ENCODE data around the gene CORO2B.

CORO2B gene

GRCh38 chr15:68556139-68556990 lies 22.4 kb upstream of the CORO2B start:
- H3K9me3 ChIP-seq (ENCODE audit: insufficient read depth, low read depth, low read length): no peaks in the 10 kb centered on the region
- peaks cover 5% of the 10 kb centered on the region; the same call in 1 of the 2 replicates for H3K4me1 ChIP-seq (ENCODE audit: insufficient read depth, low read length)
- H3K27ac ChIP-seq (ENCODE audit: low read length): no peak overlapping the region
- no peaks in the 10 kb centered on the region for H3K36me3 ChIP-seq (ENCODE audit: insufficient read depth, low read depth, low read length)
- H3K27me3 ChIP-seq (ENCODE audit: insufficient read depth, low read length): peaks cover 24% of the 10 kb centered on the region
- no peak overlapping the region for H3K9ac ChIP-seq (ENCODE audit: low read depth, low read length)
- no peak overlapping the region for H3K4me3 ChIP-seq (ENCODE audit: low read length)

GRCh38 chr15:68557469-68558317 lies 21.1 kb upstream of the CORO2B start:
- H3K27ac ChIP-seq (ENCODE audit: low read length): no peak overlapping the region
- no peak overlapping the region for H3K9ac ChIP-seq (ENCODE audit: low read depth, low read length)
- no peak overlapping the region for H3K4me3 ChIP-seq (ENCODE audit: low read length)
- no peaks in the 10 kb centered on the region for H3K36me3 ChIP-seq (ENCODE audit: insufficient read depth, low read depth, low read length)
- H3K4me1 ChIP-seq (ENCODE audit: insufficient read depth, low read length): peaks cover 5% of the 10 kb centered on the region; the same call in 1 of the 2 replicates
- H3K9me3 ChIP-seq (ENCODE audit: insufficient read depth, low read depth, low read length): no peaks in the 10 kb centered on the region
- H3K27me3 ChIP-seq (ENCODE audit: insufficient read depth, low read length): peaks cover 24% of the 10 kb centered on the region

DNA sequence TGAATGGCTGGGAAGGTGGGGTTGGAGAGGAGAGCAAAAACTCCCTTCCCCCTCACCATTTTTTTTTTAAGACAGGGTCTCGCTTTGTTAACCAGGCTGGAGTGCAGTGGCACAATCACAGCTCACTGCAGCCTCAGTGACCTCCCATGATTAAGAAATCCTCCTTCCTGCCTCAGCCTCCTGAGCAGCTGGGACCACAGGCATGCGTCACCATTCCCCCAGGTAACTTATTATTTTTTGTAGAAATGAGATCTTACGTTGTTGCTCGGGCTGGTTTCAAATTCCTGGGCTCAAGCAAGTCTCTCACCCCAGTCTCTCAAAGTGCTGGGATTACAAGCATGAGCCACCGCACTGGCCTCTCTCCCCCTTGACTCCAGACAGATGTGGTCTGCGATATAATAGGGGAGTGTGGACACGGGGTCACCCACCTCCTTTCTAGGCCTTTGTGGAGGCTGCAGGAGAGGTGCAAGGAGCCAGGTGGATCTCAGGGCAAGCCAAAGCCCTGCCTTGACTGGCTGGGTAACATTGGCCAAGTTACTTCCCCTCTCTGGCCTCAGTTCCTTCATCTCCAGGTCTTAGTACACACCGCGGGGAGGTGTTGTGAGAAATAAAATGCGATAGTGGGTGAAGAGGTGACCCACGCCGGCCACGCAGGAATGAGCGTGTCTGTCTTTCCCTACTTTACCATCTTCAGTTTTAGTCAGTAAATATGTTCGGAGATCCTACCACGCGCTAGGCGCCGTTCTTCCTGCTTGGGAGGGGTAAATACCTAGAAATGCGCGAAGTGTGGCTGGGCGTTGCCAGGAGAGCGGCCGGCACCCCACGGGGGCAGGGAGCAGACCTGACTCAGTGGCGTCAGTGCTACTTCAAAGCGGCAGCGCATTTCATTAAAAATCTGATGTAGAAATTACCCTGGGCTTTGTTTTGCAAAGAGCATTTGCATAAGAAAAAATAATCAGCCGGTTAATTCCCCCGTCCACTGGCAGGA lies 20.2 kb upstream of the CORO2B start:
- Histone ChIP-seq H3K4me1 (ENCODE audit: insufficient read depth, low read length) (peaks cover 5% of the 10 kb centered on the region; the same call in 1 of the 2 replicates), H3K27ac (ENCODE audit: low read length) (no peak overlapping the region), H3K9ac (ENCODE audit: low read depth, low read length) (peak overlapping the region; percentile 64; the same call in 1 of the 2 replicates), H3K27me3 (ENCODE audit: insufficient read depth, low read length) (peaks cover 24% of the 10 kb centered on the region), H3K4me3 (ENCODE audit: low read length) (peak overlapping the region; percentile 75), H3K9me3 (ENCODE audit: insufficient read depth, low read depth, low read length) (no peaks in the 10 kb centered on the region), H3K36me3 (ENCODE audit: insufficient read depth, low read depth, low read length) (no peaks in the 10 kb centered on the region)

DNA sequence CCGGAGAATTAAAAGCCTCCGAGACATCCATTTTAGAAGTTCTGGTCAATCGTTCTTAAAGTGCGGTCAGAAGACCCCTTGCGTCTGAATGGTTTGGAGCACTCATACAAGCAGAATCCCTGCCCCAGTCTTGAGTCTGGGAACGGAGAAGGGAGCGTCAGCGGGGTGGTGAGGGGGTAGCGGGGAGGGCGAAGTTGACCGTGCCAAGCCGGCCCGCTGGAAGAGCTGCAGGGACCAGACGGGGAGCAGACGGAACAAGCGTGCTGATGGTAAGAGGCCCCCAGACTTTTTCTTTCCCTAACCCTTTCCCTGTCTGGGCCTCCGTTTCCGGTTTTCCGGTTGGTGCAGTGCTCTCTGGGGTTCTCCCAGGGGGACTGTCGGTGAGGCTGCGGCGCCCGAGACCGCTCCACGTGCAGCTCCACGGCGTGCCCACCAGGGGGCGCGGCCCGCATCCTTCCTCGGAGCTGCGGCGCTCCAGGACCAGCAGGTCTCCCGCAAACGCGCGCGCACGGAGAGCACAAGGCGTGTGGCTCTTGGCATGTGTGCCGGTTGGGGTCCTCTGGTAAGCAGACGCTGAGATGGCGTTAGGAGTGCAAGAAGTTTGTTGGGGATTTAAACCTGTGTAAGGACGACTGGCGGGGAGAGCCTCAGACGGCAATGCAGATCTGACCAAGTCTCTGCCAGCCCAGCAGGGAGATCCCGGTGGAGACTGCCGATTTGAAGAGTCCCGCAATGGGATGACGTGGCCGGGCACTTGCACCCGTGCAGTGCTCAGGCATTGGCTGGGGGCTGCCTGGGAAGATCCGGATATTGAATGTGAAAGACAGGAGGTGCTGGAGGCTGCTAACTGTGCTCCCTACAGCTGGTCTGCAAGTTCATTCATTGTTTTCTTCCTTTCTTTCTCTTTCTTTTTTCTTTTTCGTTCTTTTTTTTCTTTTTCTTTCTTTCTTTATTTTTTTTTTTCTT lies 19.2 kb upstream of the CORO2B start:
- Histone ChIP-seq H3K9ac (ENCODE audit: low read depth, low read length) (peak overlapping the region; percentile 64; the same call in 1 of the 2 replicates), H3K27ac (ENCODE audit: low read length) (no peak overlapping the region), H3K9me3 (ENCODE audit: insufficient read depth, low read depth, low read length) (no peaks in the 10 kb centered on the region), H3K36me3 (ENCODE audit: insufficient read depth, low read depth, low read length) (no peaks in the 10 kb centered on the region), H3K4me3 (ENCODE audit: low read length) (peak overlapping the region; percentile 75), H3K27me3 (ENCODE audit: insufficient read depth, low read length) (peaks cover 24% of the 10 kb centered on the region), H3K4me1 (ENCODE audit: insufficient read depth, low read length) (peaks cover 5% of the 10 kb centered on the region; the same call in 1 of the 2 replicates)

DNA sequence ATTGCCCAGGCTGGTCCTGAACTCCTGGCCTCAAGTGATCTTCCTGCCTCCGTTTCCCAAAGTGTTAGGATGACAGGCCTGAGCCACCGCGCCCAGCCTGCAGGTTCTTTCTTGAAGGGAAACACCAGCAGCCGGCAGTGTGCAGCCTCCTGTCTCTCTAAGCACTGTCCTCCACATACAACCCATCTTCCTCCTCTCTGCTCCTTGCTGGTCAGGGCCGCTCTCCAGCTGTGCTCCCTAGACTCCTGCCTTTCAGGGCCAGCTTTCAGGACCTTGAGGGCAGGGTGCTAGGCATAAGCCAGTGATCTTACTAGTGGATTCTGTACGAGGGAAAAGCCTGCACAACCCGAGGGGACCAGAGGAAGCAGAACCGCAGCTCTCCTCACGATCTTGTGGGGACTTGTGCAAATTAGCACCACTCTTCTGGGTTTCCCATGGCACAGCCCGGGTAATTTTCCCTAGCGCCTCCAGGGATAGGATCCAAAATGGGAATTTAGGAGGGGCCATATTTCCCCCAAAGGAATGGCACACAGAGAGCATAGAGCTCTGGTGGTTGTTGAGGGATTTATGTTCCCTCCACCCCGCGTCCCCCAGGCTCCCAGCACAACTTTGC lies 18.2 kb upstream of the CORO2B start:
- Histone ChIP-seq H3K36me3 (ENCODE audit: insufficient read depth, low read depth, low read length) (no peaks in the 10 kb centered on the region), H3K27ac (ENCODE audit: low read length) (no peak overlapping the region), H3K9me3 (ENCODE audit: insufficient read depth, low read depth, low read length) (no peaks in the 10 kb centered on the region), H3K9ac (ENCODE audit: low read depth, low read length) (no peak overlapping the region), H3K27me3 (ENCODE audit: insufficient read depth, low read length) (peaks cover 24% of the 10 kb centered on the region), H3K4me3 (ENCODE audit: low read length) (no peak overlapping the region), H3K4me1 (ENCODE audit: insufficient read depth, low read length) (peaks cover 5% of the 10 kb centered on the region; the same call in 1 of the 2 replicates)

DNA sequence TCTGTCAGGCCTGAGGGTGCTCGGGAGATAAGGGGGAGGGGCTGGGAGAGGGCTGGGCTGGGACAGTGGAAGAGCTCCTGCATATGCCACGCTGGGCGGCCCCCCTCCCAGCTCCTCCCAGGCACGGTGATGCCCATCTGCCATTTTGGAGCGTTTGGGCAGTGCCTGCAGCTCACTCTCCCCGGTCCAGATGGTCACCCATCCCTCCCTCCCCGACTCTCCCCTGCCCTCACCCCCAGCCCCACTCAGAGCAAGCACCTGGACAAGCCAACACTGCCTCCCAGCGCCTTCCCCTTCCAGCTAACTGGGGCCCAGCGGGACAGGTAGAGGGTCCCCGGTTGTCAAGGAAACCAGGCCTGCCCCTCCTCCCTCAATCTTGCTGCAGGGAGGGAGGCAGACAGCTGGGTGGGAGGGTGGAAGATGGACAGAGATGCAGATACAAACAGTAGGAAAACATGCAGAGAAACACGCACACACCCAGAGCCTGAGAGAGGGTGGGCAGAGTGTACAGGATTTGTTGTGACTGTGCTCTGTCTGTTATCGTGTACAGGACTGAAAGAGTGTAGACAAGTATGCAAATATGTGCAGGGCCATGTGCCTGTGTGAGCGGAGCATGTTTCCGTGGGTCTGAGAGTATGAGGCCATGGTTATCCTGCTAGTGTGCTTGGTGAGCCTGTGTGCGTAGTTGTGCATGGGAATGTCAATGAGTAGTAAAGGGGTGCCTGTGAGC lies 17.5 kb upstream of the CORO2B start:
- Histone ChIP-seq H3K4me1 (ENCODE audit: insufficient read depth, low read length) (peaks cover 5% of the 10 kb centered on the region; the same call in 1 of the 2 replicates), H3K9ac (ENCODE audit: low read depth, low read length) (no peak overlapping the region), H3K9me3 (ENCODE audit: insufficient read depth, low read depth, low read length) (no peaks in the 10 kb centered on the region), H3K27me3 (ENCODE audit: insufficient read depth, low read length) (peaks cover 24% of the 10 kb centered on the region), H3K36me3 (ENCODE audit: insufficient read depth, low read depth, low read length) (no peaks in the 10 kb centered on the region), H3K4me3 (ENCODE audit: low read length) (no peak overlapping the region), H3K27ac (ENCODE audit: low read length) (no peak overlapping the region)

- Histone ChIP-seq H3K4me1 (ENCODE audit: insufficient read depth, low read length) (peaks cover 6% of the 10 kb centered on the region), H3K27ac (ENCODE audit: low read length) (no peak overlapping the region), H3K36me3 (ENCODE audit: insufficient read depth, low read depth, low read length) (no peaks in the 10 kb centered on the region), H3K4me3 (ENCODE audit: low read length) (no peak overlapping the region), H3K9ac (ENCODE audit: low read depth, low read length) (no peak overlapping the region), H3K27me3 (ENCODE audit: insufficient read depth, low read length) (peaks cover 24% of the 10 kb centered on the region), H3K9me3 (ENCODE audit: insufficient read depth, low read depth, low read length) (no peaks in the 10 kb centered on the region)
Measured at GRCh38 chr15:68561901-68562300, 16.9 kb upstream of the CORO2B start.

- Histone ChIP-seq H3K4me3 (ENCODE audit: low read length) (no peak overlapping the region), H3K9ac (ENCODE audit: low read depth, low read length) (no peak overlapping the region), H3K27me3 (ENCODE audit: insufficient read depth, low read length) (peaks cover 9% of the 10 kb centered on the region; the same call in 1 of the 2 replicates), H3K27ac (ENCODE audit: low read length) (no peak overlapping the region), H3K4me1 (ENCODE audit: insufficient read depth, low read length) (peaks cover 8% of the 10 kb centered on the region), H3K36me3 (ENCODE audit: insufficient read depth, low read depth, low read length) (no peaks in the 10 kb centered on the region), H3K9me3 (ENCODE audit: insufficient read depth, low read depth, low read length) (no peaks in the 10 kb centered on the region)
Measured at GRCh38 chr15:68564173-68564572, 14.6 kb upstream of the CORO2B start.

DNA sequence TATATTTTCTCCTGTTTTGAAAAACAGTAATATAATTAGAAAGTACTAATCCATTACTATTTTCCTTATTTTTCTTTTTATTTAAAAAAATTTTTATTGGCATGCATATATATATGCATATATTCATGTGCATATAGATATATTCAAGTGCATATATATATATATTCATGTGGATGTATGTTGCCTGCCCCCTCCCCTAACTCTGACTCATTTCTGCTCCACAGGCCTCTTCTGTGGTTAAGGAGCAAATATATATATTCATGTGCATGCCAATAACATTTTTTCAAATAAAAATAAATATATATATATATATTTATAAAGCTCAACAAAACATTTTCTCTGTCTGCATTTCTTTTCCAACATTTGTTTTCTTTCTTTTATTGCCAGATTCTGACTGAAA lies 13.6 kb upstream of the CORO2B start:
- Histone ChIP-seq H3K36me3 (ENCODE audit: insufficient read depth, low read depth, low read length) (no peaks in the 10 kb centered on the region), H3K27me3 (ENCODE audit: insufficient read depth, low read length) (peaks cover 9% of the 10 kb centered on the region; the same call in 1 of the 2 replicates), H3K9ac (ENCODE audit: low read depth, low read length) (no peak overlapping the region), H3K27ac (ENCODE audit: low read length) (no peak overlapping the region), H3K9me3 (ENCODE audit: insufficient read depth, low read depth, low read length) (0 out of 2 replicates have a peak, but pooled peaks cover 3% of the 10 kb centered on the region), H3K4me3 (ENCODE audit: low read length) (no peak overlapping the region), H3K4me1 (ENCODE audit: insufficient read depth, low read length) (peaks cover 14% of the 10 kb centered on the region)

Data from iPS-20b (cell line).